HEK293 (cell line): ENCODE results near the gene S1PR1.

Source experiments
- CTCF ChIA-PET: fragments of 350-600 bp; formaldehyde crosslinking; extraction: SDS; loops from one replicate; lab custom pipeline; 2021; ENCODE audit warnings: antibody characterized with exemption; lab: Yijun Ruan, JAX
- POLR2A ChIA-PET: fragments of 300-600 bp; formaldehyde crosslinking; extraction: SDS; loops from one replicate; lab custom pipeline; 2020; ENCODE audit warnings: antibody characterized with exemption, inconsistent platforms; lab: Yijun Ruan, JAX
- H3K27ac ChIP-seq: fragments of 200-500 bp; sonication (Bioruptor generic); 2 replicates; pipeline ENCODE4 v1.5.1; 2014; ENCODE audit warnings: low read depth, low read length, control low read depth, inconsistent platforms; ENCODE audit errors: extremely low read depth
- H3K36me3 ChIP-seq, 2 experiments: fragments of 200-500 bp in 1 of 2; sonication (Bioruptor generic) in 1 of 2; 1 replicate in 1 of 2; 2 replicates in 1 of 2; pipeline ENCODE4 v1.5.1; 2014 to 2017; ENCODE audit warnings: inconsistent platforms in 2 of 2, low read length in 2 of 2; ENCODE audit not compliant: control insufficient read depth in 2 of 2, insufficient read depth in 1 of 2
- H3K4me1 ChIP-seq: fragments of 200-500 bp; sonication (Bioruptor generic); 2 replicates; pipeline ENCODE4 v1.5.1; 2014; ENCODE audit warnings: mild to moderate bottlenecking, low read length, inconsistent platforms; ENCODE audit not compliant: control insufficient read depth, insufficient read depth
- H3K4me3 ChIP-seq: 2 replicates; pipeline ENCODE4 v1.5.1; 2011; ENCODE audit warnings: low read depth, mild to moderate bottlenecking, control low read depth, low read length, moderate library complexity
- H3K9me3 ChIP-seq: fragments of 200-500 bp; sonication (Bioruptor generic); 2 replicates; pipeline ENCODE4 v1.5.1; 2014; ENCODE audit warnings: low read depth, low read length, inconsistent platforms; ENCODE audit not compliant: control insufficient read depth, insufficient read depth
- MZF1 ChIP-seq: fragments of 450-650 bp; formaldehyde crosslinking; IDR thresholded peaks from 2 replicates; pipeline ENCODE4 v1.5.1; 2017; ENCODE audit warnings: missing biosample characterization, missing genetic modification characterization, borderline replicate concordance
- OSR2 ChIP-seq: fragments of 450-650 bp; formaldehyde crosslinking; IDR thresholded peaks from 2 replicates; pipeline ENCODE4 v1.5.1; 2016; ENCODE audit warnings: missing biosample characterization, missing genetic modification characterization
- PRDM6 ChIP-seq: fragments of 450-650 bp; formaldehyde crosslinking; IDR thresholded peaks from 2 replicates; pipeline ENCODE4 v1.5.1; 2017; ENCODE audit warnings: missing biosample characterization, missing genetic modification characterization
- ZBTB20 ChIP-seq: fragments of 450-650 bp; formaldehyde crosslinking; IDR thresholded peaks from 2 replicates; pipeline ENCODE4 v1.5.1; 2016; ENCODE audit warnings: missing biosample characterization, missing genetic modification characterization
- ZBTB48 ChIP-seq: fragments of 450-650 bp; formaldehyde crosslinking; IDR thresholded peaks from 2 replicates; pipeline ENCODE4 v1.5.1; 2016; ENCODE audit warnings: missing biosample characterization, missing genetic modification characterization
- ZNF133 ChIP-seq: fragments of 450-650 bp; formaldehyde crosslinking; IDR thresholded peaks from 2 replicates; pipeline ENCODE4 v1.5.1; 2016; ENCODE audit warnings: missing biosample characterization, missing genetic modification characterization
- ZNF155 ChIP-seq: fragments of 450-650 bp; formaldehyde crosslinking; IDR thresholded peaks from 2 replicates; pipeline ENCODE4 v1.5.1; 2016; ENCODE audit warnings: missing biosample characterization, missing genetic modification characterization
- ZNF24 ChIP-seq: fragments of 450-650 bp; formaldehyde crosslinking; IDR thresholded peaks from 2 replicates; pipeline ENCODE4 v1.5.1; 2016; ENCODE audit warnings: missing biosample characterization, missing genetic modification characterization
- ZNF266 ChIP-seq: fragments of 450-650 bp; formaldehyde crosslinking; IDR thresholded peaks from 2 replicates; pipeline ENCODE4 v1.5.1; 2016; ENCODE audit warnings: missing biosample characterization, missing genetic modification characterization, low read depth
- ZNF280C ChIP-seq: fragments of 450-650 bp; formaldehyde crosslinking; IDR thresholded peaks from 2 replicates; pipeline ENCODE4 v1.5.1; 2016; ENCODE audit warnings: missing biosample characterization, missing genetic modification characterization
- ZNF302 ChIP-seq: fragments of 450-650 bp; formaldehyde crosslinking; IDR thresholded peaks from 2 replicates; pipeline ENCODE4 v1.5.1; 2016; ENCODE audit warnings: missing biosample characterization, missing genetic modification characterization, low read depth
- ZNF335 ChIP-seq: fragments of 450-650 bp; formaldehyde crosslinking; conservative IDR thresholded peaks from 2 replicates; pipeline ENCODE4 v1.5.1; 2016; ENCODE audit warnings: missing biosample characterization, missing genetic modification characterization
- ZNF394 ChIP-seq: fragments of 450-650 bp; formaldehyde crosslinking; IDR thresholded peaks from 2 replicates; pipeline ENCODE4 v1.5.1; 2016; ENCODE audit warnings: missing biosample characterization, missing genetic modification characterization, mild to moderate bottlenecking, moderate library complexity, borderline replicate concordance
- ZNF473 ChIP-seq: fragments of 450-650 bp; formaldehyde crosslinking; IDR thresholded peaks from 2 replicates; pipeline ENCODE4 v1.5.1; 2017; ENCODE audit warnings: missing biosample characterization, missing genetic modification characterization
- ZNF513 ChIP-seq: fragments of 450-650 bp; IDR thresholded peaks from 2 replicates; pipeline ENCODE4 v1.5.1; 2018; ENCODE audit warnings: missing biosample characterization, missing genetic modification characterization
- ZNF571 ChIP-seq: fragments of 450-650 bp; formaldehyde crosslinking; IDR thresholded peaks from 2 replicates; pipeline ENCODE4 v1.5.0; 2017; ENCODE audit warnings: missing biosample characterization, missing genetic modification characterization
- ZNF629 ChIP-seq: fragments of 450-650 bp; formaldehyde crosslinking; IDR thresholded peaks from 2 replicates; pipeline ENCODE4 v1.5.1; 2017; ENCODE audit warnings: missing biosample characterization, missing genetic modification characterization
- ZNF658 ChIP-seq: fragments of 450-650 bp; formaldehyde crosslinking; IDR thresholded peaks from 2 replicates; pipeline ENCODE4; 2016; ENCODE audit warnings: missing biosample characterization, missing genetic modification characterization
- ZNF660 ChIP-seq: fragments of 450-650 bp; IDR thresholded peaks from 2 replicates; pipeline ENCODE4 v1.5.1; 2018; ENCODE audit warnings: missing biosample characterization, mild to moderate bottlenecking, missing genetic modification characterization
- ZNF670 ChIP-seq: fragments of 450-650 bp; formaldehyde crosslinking; IDR thresholded peaks from 2 replicates; pipeline ENCODE4 v1.5.1; 2016; ENCODE audit warnings: missing biosample characterization, missing genetic modification characterization, low read depth
- TF ChIP-seq, protein P1 (sequence below): fragments of 450-650 bp; formaldehyde crosslinking; IDR thresholded peaks from 2 replicates; pipeline ENCODE4 v1.5.1; 2017; ENCODE audit warnings: missing biosample characterization, missing genetic modification characterization
- TF ChIP-seq, protein P2 (sequence below): fragments of 450-650 bp; formaldehyde crosslinking; IDR thresholded peaks from 2 replicates; pipeline ENCODE4 v1.5.1; 2016; ENCODE audit warnings: missing biosample characterization, missing genetic modification characterization

Gene S1PR1

GRCh38 chr1:101250222-101250621 is 13.4 kb downstream of the S1PR1 start (continued):
- TF ChIP-seq ZNF24 (tag by site-specific recombination): no peak
- TF ChIP-seq PRDM6: peak; percentile 82
- no peak for TF ChIP-seq ZNF571 (tag by site-specific recombination)
- TF ChIP-seq ZNF302 (tag by site-specific recombination): no peak
- TF ChIP-seq, protein P1, sequence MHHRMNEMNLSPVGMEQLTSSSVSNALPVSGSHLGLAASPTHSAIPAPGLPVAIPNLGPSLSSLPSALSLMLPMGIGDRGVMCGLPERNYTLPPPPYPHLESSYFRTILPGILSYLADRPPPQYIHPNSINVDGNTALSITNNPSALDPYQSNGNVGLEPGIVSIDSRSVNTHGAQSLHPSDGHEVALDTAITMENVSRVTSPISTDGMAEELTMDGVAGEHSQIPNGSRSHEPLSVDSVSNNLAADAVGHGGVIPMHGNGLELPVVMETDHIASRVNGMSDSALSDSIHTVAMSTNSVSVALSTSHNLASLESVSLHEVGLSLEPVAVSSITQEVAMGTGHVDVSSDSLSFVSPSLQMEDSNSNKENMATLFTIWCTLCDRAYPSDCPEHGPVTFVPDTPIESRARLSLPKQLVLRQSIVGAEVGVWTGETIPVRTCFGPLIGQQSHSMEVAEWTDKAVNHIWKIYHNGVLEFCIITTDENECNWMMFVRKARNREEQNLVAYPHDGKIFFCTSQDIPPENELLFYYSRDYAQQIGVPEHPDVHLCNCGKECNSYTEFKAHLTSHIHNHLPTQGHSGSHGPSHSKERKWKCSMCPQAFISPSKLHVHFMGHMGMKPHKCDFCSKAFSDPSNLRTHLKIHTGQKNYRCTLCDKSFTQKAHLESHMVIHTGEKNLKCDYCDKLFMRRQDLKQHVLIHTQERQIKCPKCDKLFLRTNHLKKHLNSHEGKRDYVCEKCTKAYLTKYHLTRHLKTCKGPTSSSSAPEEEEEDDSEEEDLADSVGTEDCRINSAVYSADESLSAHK (tag by site-specific recombination): peak; percentile 29; the same call in 1 of the 2 replicates

DNA sequence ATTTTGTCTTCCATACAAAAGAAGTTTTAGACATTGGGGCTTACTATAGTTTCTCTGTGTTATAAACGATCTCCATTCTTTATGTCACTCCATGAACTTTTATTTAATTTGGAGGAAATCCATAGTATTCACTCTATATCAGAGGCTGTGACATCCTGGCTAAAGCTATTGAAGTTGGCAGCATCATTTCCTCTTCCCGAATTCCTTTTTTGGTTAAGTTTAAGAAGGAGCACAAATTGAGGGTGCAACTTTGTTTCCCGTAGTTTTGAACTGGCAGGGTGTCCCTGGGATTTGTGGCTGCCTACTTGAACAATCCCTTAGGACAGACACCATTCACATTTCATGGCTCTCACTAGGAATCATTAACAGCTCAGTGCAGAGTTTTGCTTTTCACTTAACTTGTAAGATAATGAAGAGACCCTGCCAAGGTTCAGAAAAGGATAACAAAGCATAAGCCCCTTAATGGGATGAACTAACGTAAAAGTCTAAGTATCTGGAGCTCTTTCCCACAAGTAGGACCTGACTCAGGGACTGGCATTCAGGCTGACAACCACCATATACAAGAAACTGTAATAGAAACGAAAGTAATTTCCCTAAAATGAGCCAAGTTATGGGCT is 13.9 kb downstream of the S1PR1 start:
- Histone ChIP-seq H3K4me1 (peaks cover 6% of the 10 kb centered on the region), H3K27ac (no peak overlapping the region), H3K9me3 (no peaks in the 10 kb centered on the region), H3K4me3 (no peak overlapping the region), H3K36me3 (no peaks in the 10 kb centered on the region)
- POLR2A ChIA-PET: interaction anchor here (1.3 to 2.5 kb wide), 2 partner anchors 13 to 16 kb away, joined by 5 to 6 read pairs; no protein-coding TSS in a partner anchor
- CTCF ChIA-PET: interaction anchor here (2.8 to 3.0 kb wide), 2 partner anchors 12 to 38 kb away, joined by 19 to 20 read pairs; no protein-coding TSS in a partner anchor
- TF ChIP-seq ZNF155 (no peak), ZNF24 (tag by site-specific recombination) (no peak), ZBTB20 (tag by site-specific recombination) (no peak), ZNF660 (tag by site-specific recombination) (no peak), OSR2 (tag by site-specific recombination) (peak; percentile 22; the same call in 1 of the 2 replicates), ZBTB48 (tag by site-specific recombination) (peak; percentile 57; the same call in 1 of the 2 replicates), ZNF513 (no peak), ZNF335 (tag by site-specific recombination) (peak; percentile 32; the same call in 1 of the 2 replicates), ZNF133 (tag by site-specific recombination) (no peak), ZNF658 (tag by site-specific recombination) (no peak), ZNF670 (no peak), ZNF280C (tag by site-specific recombination) (no peak), ZNF394 (tag by site-specific recombination) (no peak), MZF1 (tag by site-specific recombination) (peak; percentile 26; the same call in 1 of the 2 replicates), ZNF266 (tag by site-specific recombination) (no peak), PRDM6 (peak; percentile 55), ZNF473 (tag by site-specific recombination) (no peak), ZNF629 (no peak)
- TF ChIP-seq, protein P2, sequence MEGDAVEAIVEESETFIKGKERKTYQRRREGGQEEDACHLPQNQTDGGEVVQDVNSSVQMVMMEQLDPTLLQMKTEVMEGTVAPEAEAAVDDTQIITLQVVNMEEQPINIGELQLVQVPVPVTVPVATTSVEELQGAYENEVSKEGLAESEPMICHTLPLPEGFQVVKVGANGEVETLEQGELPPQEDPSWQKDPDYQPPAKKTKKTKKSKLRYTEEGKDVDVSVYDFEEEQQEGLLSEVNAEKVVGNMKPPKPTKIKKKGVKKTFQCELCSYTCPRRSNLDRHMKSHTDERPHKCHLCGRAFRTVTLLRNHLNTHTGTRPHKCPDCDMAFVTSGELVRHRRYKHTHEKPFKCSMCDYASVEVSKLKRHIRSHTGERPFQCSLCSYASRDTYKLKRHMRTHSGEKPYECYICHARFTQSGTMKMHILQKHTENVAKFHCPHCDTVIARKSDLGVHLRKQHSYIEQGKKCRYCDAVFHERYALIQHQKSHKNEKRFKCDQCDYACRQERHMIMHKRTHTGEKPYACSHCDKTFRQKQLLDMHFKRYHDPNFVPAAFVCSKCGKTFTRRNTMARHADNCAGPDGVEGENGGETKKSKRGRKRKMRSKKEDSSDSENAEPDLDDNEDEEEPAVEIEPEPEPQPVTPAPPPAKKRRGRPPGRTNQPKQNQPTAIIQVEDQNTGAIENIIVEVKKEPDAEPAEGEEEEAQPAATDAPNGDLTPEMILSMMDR (tag by site-specific recombination): no peak
